CD4-positive, alpha-beta T cell treated with Interleukin-2 at 100 ng/mL for 4 hours (primary cell): Measurements from ENCODE around the gene GDF2.
A peak's percentile ranks its signal among the peaks of the same experiment; 100 is the strongest.

Source experiments
- DNase-seq: peaks from one replicate; pipeline ENCODE4 v3.0.0-alpha.2; 2020; ENCODE audit warnings: low spot score

The GDF2 gene

DNA sequence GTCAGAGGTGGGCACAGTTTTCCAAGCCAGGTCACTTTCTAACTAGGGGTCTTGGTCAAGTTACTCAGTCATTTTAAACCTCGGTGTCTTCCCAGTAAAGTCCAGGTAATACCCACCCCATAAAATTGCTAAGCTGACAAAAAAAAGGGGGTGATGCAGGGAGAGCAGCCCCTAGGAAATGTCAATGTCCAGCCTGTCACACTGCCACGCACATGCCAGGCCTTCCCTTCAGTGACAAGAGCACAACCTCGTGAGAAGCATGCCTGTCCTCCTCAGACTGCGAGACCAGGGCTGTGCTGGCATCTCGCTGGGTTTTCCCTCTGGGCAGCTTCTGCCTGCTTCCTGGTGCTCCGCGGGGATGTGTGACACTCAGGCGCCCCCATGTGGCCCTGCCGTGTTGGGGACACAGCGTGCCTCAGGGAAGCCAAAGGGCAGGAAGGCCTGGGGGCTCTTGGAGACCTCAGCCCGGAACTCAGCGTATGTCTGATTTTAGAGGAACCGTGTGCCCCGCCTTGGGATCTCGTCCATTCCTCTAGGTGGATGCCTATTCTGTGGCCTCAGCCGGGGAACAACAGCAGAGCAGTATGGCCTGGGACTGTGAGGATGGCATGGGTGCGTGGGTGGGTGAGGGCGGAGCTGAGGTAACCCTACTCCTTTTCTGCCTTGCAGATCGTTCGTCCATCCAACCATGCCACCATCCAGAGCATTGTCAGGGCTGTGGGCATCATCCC, 10.2 kb upstream of the GDF2 start:
- DNase-seq: peak; percentile 82

DNA sequence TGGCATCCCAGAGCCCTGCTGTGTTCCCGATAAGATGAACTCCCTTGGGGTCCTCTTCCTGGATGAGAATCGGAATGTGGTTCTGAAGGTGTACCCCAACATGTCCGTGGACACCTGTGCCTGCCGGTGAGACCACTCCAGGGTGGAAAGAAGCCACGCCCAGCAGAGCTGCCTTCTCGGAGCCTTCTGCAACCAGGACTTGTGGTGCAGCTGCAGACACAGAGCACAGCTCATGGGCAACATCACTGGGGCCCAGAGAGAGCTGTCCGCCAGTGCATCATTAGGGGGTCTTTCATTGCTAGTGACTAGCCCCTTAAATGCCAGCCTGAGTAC, 9.6 kb upstream of the GDF2 start:
- DNase-seq: no peak

GRCh38 chr10:47314416-47314970, 7.8 kb upstream of the GDF2 start:
- no peak for DNase-seq

DNA sequence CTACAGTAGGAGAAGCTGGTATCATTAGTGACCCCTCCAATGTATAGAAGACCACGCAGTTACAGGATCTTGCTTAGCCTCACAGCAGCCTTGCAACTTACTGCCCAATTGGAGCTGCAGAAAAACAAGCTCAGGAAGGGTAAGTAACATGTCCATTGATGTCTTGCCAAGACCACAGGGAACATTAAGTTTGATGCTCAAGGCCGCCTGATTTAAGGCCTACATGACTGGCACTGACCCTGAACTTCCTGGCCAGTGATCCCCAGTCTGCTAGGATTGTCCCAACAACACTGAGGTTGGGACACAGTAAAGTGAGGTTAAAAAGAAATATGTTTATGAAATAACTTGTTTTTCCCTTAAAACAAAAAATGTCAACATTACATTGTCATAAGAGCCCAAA, 6.8 kb upstream of the GDF2 start:
- DNase-seq: no peak

DNA sequence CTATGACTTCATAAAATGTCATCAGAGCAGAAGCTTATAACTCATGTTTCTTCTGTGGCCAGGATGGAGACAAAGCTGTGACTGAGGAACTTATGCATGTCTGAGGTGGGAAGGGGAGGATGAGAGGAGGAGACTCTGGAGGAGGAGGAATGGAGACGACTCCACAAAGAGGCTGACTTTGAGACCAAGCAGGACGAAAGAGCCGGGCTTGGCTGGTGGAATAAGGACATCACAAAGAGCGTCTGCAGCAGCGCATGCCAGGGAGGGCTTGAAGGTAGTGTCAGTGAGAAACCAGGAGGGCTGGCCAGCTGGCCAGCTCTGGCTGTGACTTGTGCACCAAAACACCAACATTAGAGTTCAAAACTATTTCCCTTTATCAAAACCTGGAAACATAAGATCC, 6.1 kb upstream of the GDF2 start:
- no peak for DNase-seq

DNA sequence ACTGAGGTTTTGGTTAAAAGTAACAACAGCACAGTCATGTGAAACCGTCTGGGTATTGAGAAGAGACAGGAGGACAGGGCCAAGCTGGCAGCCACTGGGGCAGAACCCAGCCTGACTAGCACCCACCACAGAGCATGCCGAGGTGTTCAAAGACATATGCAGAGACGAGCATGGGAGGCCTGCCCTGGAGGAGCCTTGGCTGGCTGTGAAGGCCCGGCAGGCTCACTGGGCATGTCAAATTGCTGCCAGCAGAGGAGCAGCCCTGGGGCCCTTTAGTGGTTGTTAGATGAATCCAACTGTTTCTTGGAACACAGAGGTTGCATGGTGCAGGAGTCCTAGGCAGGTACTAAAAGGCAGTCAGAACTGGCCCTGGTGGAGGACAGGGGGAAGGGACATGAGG, 5.0 kb upstream of the GDF2 start:
- no peak for DNase-seq

DNA sequence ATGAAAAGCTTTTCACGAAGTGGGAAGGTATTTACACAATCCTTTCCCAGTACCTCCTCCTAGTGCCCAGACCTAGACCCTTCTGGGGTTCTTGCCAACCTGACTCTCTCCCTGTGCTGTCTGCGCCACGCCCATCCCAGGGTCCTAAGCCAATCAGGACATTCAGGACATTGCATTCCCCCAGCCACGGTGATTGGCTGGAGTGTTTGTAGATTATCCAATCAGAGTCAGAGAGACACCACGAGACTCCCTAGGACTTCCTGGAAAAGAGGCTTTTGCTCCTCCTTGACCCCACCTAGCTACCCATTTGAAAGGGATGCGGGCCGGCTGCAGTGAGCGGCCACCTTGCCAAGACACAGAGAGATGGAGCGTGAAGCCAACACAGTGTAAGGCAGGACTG, 3.5 kb upstream of the GDF2 start:
- no peak for DNase-seq

DNA sequence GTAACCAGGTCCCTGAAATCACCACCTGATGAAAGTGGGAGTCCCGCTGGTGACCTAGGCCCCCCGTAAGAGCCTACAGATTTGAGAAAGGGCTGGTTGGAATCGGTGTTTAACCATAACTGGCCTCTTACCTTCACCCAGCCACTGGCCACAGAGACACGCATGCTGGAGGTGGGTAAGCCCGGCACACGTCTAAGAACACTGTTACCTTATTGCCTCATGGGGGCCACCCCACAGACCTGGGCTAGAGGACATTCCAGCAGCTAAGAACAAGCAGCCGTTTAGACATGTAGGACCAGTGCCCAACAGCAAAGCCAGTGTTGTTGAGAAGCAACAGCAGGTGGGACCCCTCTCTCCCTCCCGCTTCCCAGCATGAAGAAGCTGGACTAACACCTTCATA, 2.5 kb upstream of the GDF2 start:
- DNase-seq: no peak

DNA sequence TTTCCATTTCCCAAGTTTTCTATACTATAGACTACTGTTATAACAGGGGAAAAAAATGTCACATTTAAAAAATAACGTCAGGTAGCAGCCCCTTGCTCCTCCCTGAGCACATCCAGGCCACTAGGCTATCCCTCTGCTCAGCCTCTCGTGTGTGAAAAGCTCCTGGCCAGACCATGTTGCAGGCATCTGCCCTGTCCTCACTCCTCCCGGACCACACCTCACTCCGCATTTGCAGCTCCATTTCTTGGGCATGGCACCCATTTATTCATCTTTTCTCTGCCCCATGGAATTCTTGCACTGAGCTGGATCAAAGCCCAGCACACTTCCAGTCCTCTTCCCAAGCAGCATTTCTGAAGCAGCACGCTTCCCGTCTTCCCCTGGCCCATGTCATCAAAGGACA, 1.4 kb upstream of the GDF2 start:
- no peak for DNase-seq

GRCh38 chr10:47321521-47322195, 596 bp upstream of the GDF2 start:
- no peak for DNase-seq

GRCh38 chr10:47323087-47323486, 833 bp downstream of the GDF2 start:
- DNase-seq: no peak

DNA sequence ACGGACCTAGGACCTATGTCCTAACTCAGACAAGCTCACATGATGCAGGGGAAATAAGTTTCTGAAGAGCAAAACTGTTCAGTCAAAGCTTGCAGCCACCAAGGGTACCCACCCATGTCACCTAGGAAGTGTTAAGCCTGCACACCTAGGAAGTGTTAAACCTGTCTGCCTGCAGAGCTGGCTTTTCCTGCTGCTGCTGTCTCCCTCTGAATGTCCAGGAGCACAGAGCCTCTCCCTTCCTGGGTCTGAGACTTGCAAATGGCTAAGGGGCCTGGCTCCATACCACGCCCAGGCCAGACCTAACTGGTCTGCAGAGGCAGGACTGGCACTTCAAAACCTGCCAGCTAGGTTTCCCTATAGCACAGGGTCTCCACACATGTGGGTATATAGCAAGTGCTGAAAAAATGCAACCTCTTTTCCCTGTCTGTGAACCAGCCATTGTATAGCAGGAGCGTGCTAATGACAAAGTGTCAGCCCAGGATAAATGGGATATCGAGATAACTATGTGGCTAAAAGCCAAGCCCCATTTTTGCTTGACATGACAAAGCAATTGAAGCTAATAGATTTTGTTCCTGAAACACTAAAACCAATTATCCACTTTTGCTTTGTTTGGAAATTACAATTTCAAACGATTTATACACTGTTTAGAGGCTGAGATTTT, 1.5 kb downstream of the GDF2 start:
- DNase-seq: no peak

GRCh38 chr10:47325303-47326291, 3.3 kb downstream of the GDF2 start:
- DNase-seq: no peak

- DNase-seq: no peak
Measured at GRCh38 chr10:47326306-47326926, 4.2 kb downstream of the GDF2 start.

DNA sequence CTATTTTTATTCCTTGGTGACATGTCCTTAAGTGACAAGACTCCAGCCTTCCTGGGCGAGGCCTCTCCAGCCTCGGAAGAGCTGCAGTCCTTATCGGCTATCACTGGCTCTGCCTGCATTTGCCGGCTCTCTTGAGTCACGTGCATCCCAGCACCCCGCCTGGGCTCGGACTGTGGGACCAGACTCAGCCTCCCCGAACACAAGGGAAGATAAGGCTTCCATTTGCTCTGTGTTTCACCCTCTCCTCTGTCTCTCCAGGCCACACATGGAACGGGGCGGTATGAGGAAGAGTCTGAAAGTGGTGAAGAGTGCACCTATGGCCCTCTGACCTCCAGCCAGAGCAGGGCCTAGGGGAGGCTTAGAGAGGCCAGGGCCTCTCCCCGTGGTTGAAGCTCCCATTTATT, 4.7 kb downstream of the GDF2 start:
- no peak for DNase-seq

DNA sequence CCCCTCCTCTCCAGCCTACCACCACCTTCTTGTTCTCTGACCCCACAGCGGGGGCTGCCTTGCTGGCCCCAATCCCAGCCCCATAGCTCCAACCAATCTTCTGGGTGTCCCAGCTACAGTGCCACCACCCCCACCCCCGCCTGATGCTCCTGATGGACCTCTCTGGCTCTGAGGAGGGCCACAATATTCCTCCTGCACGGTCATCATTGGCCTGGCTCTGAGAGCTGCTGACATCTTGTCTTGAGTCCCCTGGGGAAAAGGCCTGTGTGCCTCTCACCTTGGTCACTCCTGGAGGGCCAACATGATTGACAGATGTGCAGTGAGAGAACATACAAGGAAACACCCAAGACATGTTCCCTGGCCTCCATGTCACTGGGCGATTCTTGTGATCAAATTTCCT, 7.6 kb downstream of the GDF2 start:
- DNase-seq: no peak

- DNase-seq: no peak
Measured at GRCh38 chr10:47330366-47330765, 8.1 kb downstream of the GDF2 start.

- DNase-seq: no peak
Measured at GRCh38 chr10:47330804-47331203, 8.6 kb downstream of the GDF2 start.

DNA sequence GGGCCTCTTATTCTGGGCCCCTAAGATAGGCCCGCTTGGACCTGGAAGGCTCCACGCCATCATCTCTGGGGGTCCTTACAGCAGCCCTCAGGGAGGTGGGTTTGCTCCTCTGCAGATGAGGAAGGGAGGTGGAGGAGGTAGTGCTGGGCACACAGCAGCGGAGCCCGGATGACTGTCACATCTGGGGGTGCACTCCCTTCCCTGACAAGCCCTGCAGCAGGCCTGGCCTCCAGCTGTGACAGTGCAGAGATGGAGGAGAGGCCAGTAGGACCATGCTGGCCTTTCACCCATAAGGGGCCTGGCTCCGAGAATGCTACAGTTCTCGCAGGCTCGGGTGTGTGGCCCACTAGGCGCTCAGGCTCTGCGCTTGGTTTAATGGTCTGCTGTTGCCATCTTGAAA, 9.2 kb downstream of the GDF2 start:
- no peak for DNase-seq

- DNase-seq: no peak
Measured at GRCh38 chr10:47331954-47332353, 9.7 kb downstream of the GDF2 start.

GRCh38 chr10:47332371-47332770, 10.1 kb downstream of the GDF2 start:
- DNase-seq: no peak

DNA sequence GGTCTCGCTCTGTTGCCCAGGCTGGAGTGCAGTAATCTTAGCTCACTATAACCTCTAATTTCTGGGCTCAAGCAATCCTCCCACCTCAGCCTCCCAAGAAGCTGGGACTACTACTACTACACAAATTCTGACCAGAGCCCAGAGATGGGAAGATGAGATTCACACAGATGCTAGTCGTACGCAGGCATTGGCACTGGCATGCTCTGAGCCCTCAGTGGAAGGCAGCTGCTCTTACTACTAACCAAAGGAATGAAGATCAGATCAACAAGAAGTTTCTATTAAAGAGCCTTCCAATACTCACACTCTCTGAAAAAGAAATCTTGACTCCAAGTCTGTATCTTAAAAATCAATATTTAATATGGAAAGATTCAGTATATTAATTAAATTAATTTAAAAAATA, 10.7 kb downstream of the GDF2 start:
- DNase-seq: no peak
